NB4 (cell line): ENCODE results near the gene CBR1.

ENCODE experiments used
- POLR2A ChIP-seq: IDR thresholded peaks from 2 replicates; pipeline ENCODE4 v1.6.1; 2011; ENCODE audit warnings: mild to moderate bottlenecking; ENCODE audit not compliant: insufficient read length; ENCODE audit errors: extremely low read depth
- TF ChIP-seq, protein P1 (sequence below): IDR thresholded peaks from 2 replicates; pipeline ENCODE4 v1.6.1; 2011; ENCODE audit warnings: low read depth, low read length
- TF ChIP-seq, protein P2 (sequence below): IDR thresholded peaks from one replicate; pipeline ENCODE4 v1.5.1; 2012; ENCODE audit warnings: low read depth, low read length

DNA sequence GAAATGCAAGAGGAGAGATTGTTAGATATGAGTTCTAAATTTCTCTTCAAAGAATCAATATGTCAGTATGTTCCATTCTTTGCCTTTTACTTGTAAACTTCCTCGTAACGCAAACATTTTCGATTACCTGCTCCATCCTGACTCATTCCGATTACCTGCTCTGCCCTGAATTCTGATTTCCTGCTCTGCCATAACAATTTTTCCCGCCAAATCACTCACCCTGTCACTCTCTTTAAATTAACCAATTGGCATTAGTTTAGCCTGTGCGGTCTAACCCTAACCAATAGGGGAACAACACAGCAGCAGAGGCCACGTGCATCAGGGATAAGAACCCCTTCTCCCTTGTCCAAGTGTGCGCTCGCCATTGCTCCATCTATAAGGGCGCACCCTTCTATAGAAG lies 40.0 kb downstream of the CBR1 start:
- TF ChIP-seq, protein P1, sequence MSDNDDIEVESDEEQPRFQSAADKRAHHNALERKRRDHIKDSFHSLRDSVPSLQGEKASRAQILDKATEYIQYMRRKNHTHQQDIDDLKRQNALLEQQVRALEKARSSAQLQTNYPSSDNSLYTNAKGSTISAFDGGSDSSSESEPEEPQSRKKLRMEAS = no peak
- TF ChIP-seq, protein P2, sequence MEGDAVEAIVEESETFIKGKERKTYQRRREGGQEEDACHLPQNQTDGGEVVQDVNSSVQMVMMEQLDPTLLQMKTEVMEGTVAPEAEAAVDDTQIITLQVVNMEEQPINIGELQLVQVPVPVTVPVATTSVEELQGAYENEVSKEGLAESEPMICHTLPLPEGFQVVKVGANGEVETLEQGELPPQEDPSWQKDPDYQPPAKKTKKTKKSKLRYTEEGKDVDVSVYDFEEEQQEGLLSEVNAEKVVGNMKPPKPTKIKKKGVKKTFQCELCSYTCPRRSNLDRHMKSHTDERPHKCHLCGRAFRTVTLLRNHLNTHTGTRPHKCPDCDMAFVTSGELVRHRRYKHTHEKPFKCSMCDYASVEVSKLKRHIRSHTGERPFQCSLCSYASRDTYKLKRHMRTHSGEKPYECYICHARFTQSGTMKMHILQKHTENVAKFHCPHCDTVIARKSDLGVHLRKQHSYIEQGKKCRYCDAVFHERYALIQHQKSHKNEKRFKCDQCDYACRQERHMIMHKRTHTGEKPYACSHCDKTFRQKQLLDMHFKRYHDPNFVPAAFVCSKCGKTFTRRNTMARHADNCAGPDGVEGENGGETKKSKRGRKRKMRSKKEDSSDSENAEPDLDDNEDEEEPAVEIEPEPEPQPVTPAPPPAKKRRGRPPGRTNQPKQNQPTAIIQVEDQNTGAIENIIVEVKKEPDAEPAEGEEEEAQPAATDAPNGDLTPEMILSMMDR = no peak
- no peak for TF ChIP-seq POLR2A
